ENCODE measurements around the gene HLCS.

Gene HLCS

GRCh38 chr21:36926989-36927718, 39.3 kb downstream of the HLCS start (continued):
- TF ChIP-seq EGR2 (tag by site-specific recombination; IDR thresholded peaks at IDR 0.05; ENCODE audit: low read depth) = no peak
- no peak for TF ChIP-seq INSM2 (tag by site-specific recombination; IDR thresholded peaks at IDR 0.05)
- TF ChIP-seq ZNF280C (tag by site-specific recombination; IDR thresholded peaks at IDR 0.05) = no peak
- TF ChIP-seq ZNF416 (tag by site-specific recombination; IDR thresholded peaks at IDR 0.05) = no peak
- no peak for TF ChIP-seq ZNF701 (tag by site-specific recombination; IDR thresholded peaks at IDR 0.05)
- TF ChIP-seq ZNF211 (tag by site-specific recombination; IDR thresholded peaks at IDR 0.05; ENCODE audit: low read depth) = no peak
- no peak for TF ChIP-seq ZNF501 (tag by site-specific recombination; IDR thresholded peaks at IDR 0.05)
- no peak for TF ChIP-seq ZNF426 (tag by site-specific recombination; IDR thresholded peaks at IDR 0.05)
- TF ChIP-seq SP2 (tag by site-specific recombination; IDR thresholded peaks at IDR 0.05) = no peak
- peak; percentile 18; the same call in 1 of the 2 replicates for TF ChIP-seq ZNF596 (tag by site-specific recombination; IDR thresholded peaks at IDR 0.05)
- no peak for TF ChIP-seq ZNF830 (tag by site-specific recombination; IDR thresholded peaks at IDR 0.05; ENCODE audit: low read depth)
- TF ChIP-seq, protein P1, sequence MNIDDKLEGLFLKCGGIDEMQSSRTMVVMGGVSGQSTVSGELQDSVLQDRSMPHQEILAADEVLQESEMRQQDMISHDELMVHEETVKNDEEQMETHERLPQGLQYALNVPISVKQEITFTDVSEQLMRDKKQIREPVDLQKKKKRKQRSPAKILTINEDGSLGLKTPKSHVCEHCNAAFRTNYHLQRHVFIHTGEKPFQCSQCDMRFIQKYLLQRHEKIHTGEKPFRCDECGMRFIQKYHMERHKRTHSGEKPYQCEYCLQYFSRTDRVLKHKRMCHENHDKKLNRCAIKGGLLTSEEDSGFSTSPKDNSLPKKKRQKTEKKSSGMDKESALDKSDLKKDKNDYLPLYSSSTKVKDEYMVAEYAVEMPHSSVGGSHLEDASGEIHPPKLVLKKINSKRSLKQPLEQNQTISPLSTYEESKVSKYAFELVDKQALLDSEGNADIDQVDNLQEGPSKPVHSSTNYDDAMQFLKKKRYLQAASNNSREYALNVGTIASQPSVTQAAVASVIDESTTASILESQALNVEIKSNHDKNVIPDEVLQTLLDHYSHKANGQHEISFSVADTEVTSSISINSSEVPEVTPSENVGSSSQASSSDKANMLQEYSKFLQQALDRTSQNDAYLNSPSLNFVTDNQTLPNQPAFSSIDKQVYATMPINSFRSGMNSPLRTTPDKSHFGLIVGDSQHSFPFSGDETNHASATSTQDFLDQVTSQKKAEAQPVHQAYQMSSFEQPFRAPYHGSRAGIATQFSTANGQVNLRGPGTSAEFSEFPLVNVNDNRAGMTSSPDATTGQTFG (tag by site-specific recombination; IDR thresholded peaks at IDR 0.05; ENCODE audit: borderline replicate concordance) = no peak
- no peak for TF ChIP-seq ZNF302 (tag by site-specific recombination; IDR thresholded peaks at IDR 0.05; ENCODE audit: low read depth)
- no peak for TF ChIP-seq ZNF747 (tag by site-specific recombination; IDR thresholded peaks at IDR 0.05)
- no peak; the same call in 1 of the 2 replicates for TF ChIP-seq BCL11A (tag by site-specific recombination; IDR thresholded peaks at IDR 0.05; ENCODE audit: low read depth)
- TF ChIP-seq OSR2 (tag by site-specific recombination; IDR thresholded peaks at IDR 0.05) = peak; percentile 55; the same call in 1 of the 2 replicates
- TF ChIP-seq ZNF664 (tag by site-specific recombination; IDR thresholded peaks at IDR 0.05) = peak; percentile 14; the same call in 1 of the 2 replicates
- TF ChIP-seq ZNF629 (tag by site-specific recombination; IDR thresholded peaks at IDR 0.05) = peak; percentile 65; the same call in 1 of the 2 replicates
- TF ChIP-seq ZBTB48 (tag by site-specific recombination; IDR thresholded peaks at IDR 0.05) = no peak
- TF ChIP-seq ZNF335 (tag by site-specific recombination; conservative IDR thresholded peaks at IDR 0.05) = peak; percentile 46; the same call in 1 of the 2 replicates
- peak; percentile 79 for TF ChIP-seq ZIC2 (tag by site-specific recombination; IDR thresholded peaks at IDR 0.05)
- 0 out of 2 replicates have a peak, but pooled peaks have one; percentile 7 for TF ChIP-seq ZNF366 (tag by site-specific recombination; conservative IDR thresholded peaks at IDR 0.05)
- TF ChIP-seq, protein P2, sequence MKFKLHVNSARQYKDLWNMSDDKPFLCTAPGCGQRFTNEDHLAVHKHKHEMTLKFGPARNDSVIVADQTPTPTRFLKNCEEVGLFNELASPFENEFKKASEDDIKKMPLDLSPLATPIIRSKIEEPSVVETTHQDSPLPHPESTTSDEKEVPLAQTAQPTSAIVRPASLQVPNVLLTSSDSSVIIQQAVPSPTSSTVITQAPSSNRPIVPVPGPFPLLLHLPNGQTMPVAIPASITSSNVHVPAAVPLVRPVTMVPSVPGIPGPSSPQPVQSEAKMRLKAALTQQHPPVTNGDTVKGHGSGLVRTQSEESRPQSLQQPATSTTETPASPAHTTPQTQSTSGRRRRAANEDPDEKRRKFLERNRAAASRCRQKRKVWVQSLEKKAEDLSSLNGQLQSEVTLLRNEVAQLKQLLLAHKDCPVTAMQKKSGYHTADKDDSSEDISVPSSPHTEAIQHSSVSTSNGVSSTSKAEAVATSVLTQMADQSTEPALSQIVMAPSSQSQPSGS (tag by site-specific recombination; IDR thresholded peaks at IDR 0.05; ENCODE audit: low read depth) = no peak
- TF ChIP-seq KLF7 (tag by site-specific recombination; IDR thresholded peaks at IDR 0.05; ENCODE audit: borderline replicate concordance) = no peak
- no peak for TF ChIP-seq SALL2 (tag by site-specific recombination; IDR thresholded peaks at IDR 0.05; ENCODE audit: borderline replicate concordance)
- TF ChIP-seq ZNF621 (tag by site-specific recombination; IDR thresholded peaks at IDR 0.05) = no peak
